SJCRH30 (cell line): ENCODE measurements around the gene GPC3. TPM values are rescaled to one million over a fixed set of nuclear protein-coding genes. Genes with fewer than 3 reads are reported as not detected.
"Not testable (repeated sequence)": the region's sequence is repeated elsewhere in the genome, so short reads cannot be mapped to it uniquely, and the experiment has no call there.

ENCODE experiments used
- DNase-seq, 2 experiments: peaks; one replicate each; pipeline ENCODE4 v3.0.0-alpha.2; 2015 to 2020
- H3K27ac ChIP-seq: fragments of 250-450 bp; sonication (Bioruptor Pico); 2 replicates; pipeline ENCODE4 v1.5.1; 2020; ENCODE audit warnings: mild to moderate bottlenecking, moderate library complexity
- H3K27me3 ChIP-seq: fragments of 250-450 bp; sonication (Bioruptor Pico); 2 replicates; pipeline ENCODE4 v1.5.1; 2020; ENCODE audit warnings: mild to moderate bottlenecking, moderate library complexity
- H3K36me3 ChIP-seq: fragments of 250-450 bp; sonication (Bioruptor Pico); 2 replicates; pipeline ENCODE4 v1.5.1; 2020; ENCODE audit warnings: mild to moderate bottlenecking, moderate library complexity
- H3K4me1 ChIP-seq: fragments of 250-450 bp; sonication (Bioruptor Pico); 2 replicates; pipeline ENCODE4 v1.5.1; 2020; ENCODE audit warnings: mild to moderate bottlenecking, moderate library complexity
- H3K4me3 ChIP-seq: fragments of 250-450 bp; sonication (Bioruptor Pico); 2 replicates; pipeline ENCODE4 v1.5.1; 2020; ENCODE audit warnings: mild to moderate bottlenecking, moderate library complexity
- H3K9me3 ChIP-seq: fragments of 250-450 bp; sonication (Bioruptor Pico); replicated peaks from 2 replicates; pipeline ENCODE4 v1.5.1; 2020; ENCODE audit warnings: mild to moderate bottlenecking, moderate library complexity
- total RNA-seq: library from RNA; depleted of rRNA; stranded (reverse); fragments of >200 nt; shearing (Covaris generic); gene quantifications from 2 replicates; pipeline ENCODE4 v1.2.3, GENCODE V29; 2014

The GPC3 gene
- total RNA-seq, 1 experiment from 2014 or later, result 27.6 TPM

GRCh38 chrX:134006484-134007161 is 21.2 kb upstream of the GPC3 start:
- peaks cover 4% of the 10 kb centered on the region; the same call in 1 of the 2 replicates for H3K4me1 ChIP-seq
- DNase-seq, result no peak

GRCh38 chrX:134004084-134004483 is 18.7 kb upstream of the GPC3 start:
- H3K27ac ChIP-seq, result no peak overlapping the region
- peaks cover 13% of the 10 kb centered on the region; the same call in 1 of the 2 replicates for H3K4me1 ChIP-seq
- no peaks in the 10 kb centered on the region for H3K9me3 ChIP-seq
- H3K27me3 ChIP-seq, result no peaks in the 10 kb centered on the region
- no peak for DNase-seq
- H3K4me3 ChIP-seq, result no peak overlapping the region
- H3K36me3 ChIP-seq, result no peaks in the 10 kb centered on the region

More at GRCh38 chrX:134006484-134007161, 21.2 kb upstream of the GPC3 start:
- Histone ChIP-seq H3K4me3 (no peak overlapping the region), H3K27me3 (no peaks in the 10 kb centered on the region), H3K36me3 (no peaks in the 10 kb centered on the region), H3K27ac (no peak overlapping the region), H3K9me3 (no peaks in the 10 kb centered on the region)

GRCh38 chrX:134002921-134003615 is 17.7 kb upstream of the GPC3 start:
- Histone ChIP-seq H3K9me3 (no peaks in the 10 kb centered on the region), H3K27ac (no peak overlapping the region), H3K4me3 (no peak overlapping the region), H3K4me1 (peaks cover 13% of the 10 kb centered on the region; the same call in 1 of the 2 replicates), H3K36me3 (no peaks in the 10 kb centered on the region), H3K27me3 (no peaks in the 10 kb centered on the region)
- DNase-seq, result no peak

- Histone ChIP-seq H3K9me3 (no peaks in the 10 kb centered on the region), H3K27me3 (no peaks in the 10 kb centered on the region), H3K36me3 (no peaks in the 10 kb centered on the region), H3K27ac (no peak overlapping the region; the same call in 1 of the 2 replicates), H3K4me3 (peak overlapping the region; percentile 8; the same call in 1 of the 2 replicates), H3K4me1 (peaks cover 13% of the 10 kb centered on the region; the same call in 1 of the 2 replicates)
- DNase-seq, result peak in 1 of 2 experiments; percentile 54
Measured at GRCh38 chrX:134000260-134001245, 15.2 kb upstream of the GPC3 start.

GRCh38 chrX:133999031-133999705 is 13.8 kb upstream of the GPC3 start:
- peak overlapping the region; percentile 46 for H3K4me3 ChIP-seq
- no peaks in the 10 kb centered on the region for H3K9me3 ChIP-seq
- H3K27me3 ChIP-seq, result no peaks in the 10 kb centered on the region
- peaks cover 13% of the 10 kb centered on the region; the same call in 1 of the 2 replicates for H3K4me1 ChIP-seq
- H3K36me3 ChIP-seq, result no peaks in the 10 kb centered on the region
- peak overlapping the region; percentile 69 for H3K27ac ChIP-seq
- peak; percentile 37 to 62 for DNase-seq

GRCh38 chrX:133995759-133996158 is 10.4 kb upstream of the GPC3 start:
- Histone ChIP-seq H3K4me1 (peaks cover 10% of the 10 kb centered on the region; the same call in 1 of the 2 replicates), H3K4me3 (no peak overlapping the region), H3K27me3 (no peaks in the 10 kb centered on the region), H3K27ac (no peak overlapping the region), H3K9me3 (no peaks in the 10 kb centered on the region), H3K36me3 (no peaks in the 10 kb centered on the region)
- DNase-seq, result no peak

- no peak overlapping the region for H3K27ac ChIP-seq
- DNase-seq, result no peak
- peaks cover 10% of the 10 kb centered on the region; the same call in 1 of the 2 replicates for H3K4me1 ChIP-seq
- H3K9me3 ChIP-seq, result no peaks in the 10 kb centered on the region
- H3K36me3 ChIP-seq, result no peaks in the 10 kb centered on the region
- H3K4me3 ChIP-seq, result no peak overlapping the region
- no peaks in the 10 kb centered on the region for H3K27me3 ChIP-seq
Measured at GRCh38 chrX:133994576-133994975, 9.2 kb upstream of the GPC3 start.

GRCh38 chrX:133992882-133993281 is 7.5 kb upstream of the GPC3 start:
- H3K4me1 ChIP-seq, result peaks cover 19% of the 10 kb centered on the region
- no peak overlapping the region for H3K27ac ChIP-seq
- no peak overlapping the region for H3K4me3 ChIP-seq
- no peaks in the 10 kb centered on the region for H3K36me3 ChIP-seq
- H3K27me3 ChIP-seq, result no peaks in the 10 kb centered on the region
- no peak for DNase-seq
- no peaks in the 10 kb centered on the region for H3K9me3 ChIP-seq

GRCh38 chrX:133991814-133992213 is 6.4 kb upstream of the GPC3 start:
- no peaks in the 10 kb centered on the region for H3K27me3 ChIP-seq
- H3K4me3 ChIP-seq, result no peak overlapping the region
- H3K36me3 ChIP-seq, result no peaks in the 10 kb centered on the region
- no peaks in the 10 kb centered on the region for H3K9me3 ChIP-seq
- H3K4me1 ChIP-seq, result peaks cover 19% of the 10 kb centered on the region
- DNase-seq, result no peak
- no peak overlapping the region for H3K27ac ChIP-seq

- H3K4me3 ChIP-seq, H3K27ac ChIP-seq, H3K36me3 ChIP-seq, H3K27me3 ChIP-seq, DNase-seq, H3K9me3 ChIP-seq: not testable (repeated sequence)
- H3K4me1 ChIP-seq, result peaks cover 19% of the 10 kb centered on the region
Measured at GRCh38 chrX:133991057-133991456, 5.7 kb upstream of the GPC3 start.

- Histone ChIP-seq H3K27me3 (no peaks in the 10 kb centered on the region), H3K9me3 (no peaks in the 10 kb centered on the region), H3K27ac (peak overlapping the region; percentile 81)
Measured at GRCh38 chrX:133989993-133990392, 4.6 kb upstream of the GPC3 start.

GRCh38 chrX:133989490-133989889 is 4.1 kb upstream of the GPC3 start:
- Histone ChIP-seq H3K36me3 (no peaks in the 10 kb centered on the region), H3K4me1 (peaks cover 19% of the 10 kb centered on the region), H3K27me3 (no peaks in the 10 kb centered on the region), H3K27ac (peak overlapping the region; percentile 81), H3K4me3 (peak overlapping the region; percentile 21; the same call in 1 of the 2 replicates), H3K9me3 (no peaks in the 10 kb centered on the region)
- peak; percentile 43 to 64 for DNase-seq

More at GRCh38 chrX:133989993-133990392, 4.6 kb upstream of the GPC3 start:
- peak overlapping the region; percentile 21; the same call in 1 of the 2 replicates for H3K4me3 ChIP-seq
- peaks cover 19% of the 10 kb centered on the region for H3K4me1 ChIP-seq
- peak; percentile 28 to 35 for DNase-seq
- H3K36me3 ChIP-seq, result no peaks in the 10 kb centered on the region

- H3K4me1 ChIP-seq, result peaks cover 19% of the 10 kb centered on the region
- no peak overlapping the region for H3K27ac ChIP-seq
- no peak overlapping the region for H3K4me3 ChIP-seq
- no peak for DNase-seq
- no peaks in the 10 kb centered on the region for H3K36me3 ChIP-seq
- no peaks in the 10 kb centered on the region for H3K9me3 ChIP-seq
- no peaks in the 10 kb centered on the region for H3K27me3 ChIP-seq
Measured at GRCh38 chrX:133988010-133988409, 2.6 kb upstream of the GPC3 start.

GRCh38 chrX:133987188-133987587 is 1.8 kb upstream of the GPC3 start:
- Histone ChIP-seq H3K36me3 (no peaks in the 10 kb centered on the region), H3K4me1 (peaks cover 19% of the 10 kb centered on the region), H3K9me3 (no peaks in the 10 kb centered on the region), H3K27me3 (no peaks in the 10 kb centered on the region), H3K27ac (no peak overlapping the region), H3K4me3 (no peak overlapping the region)
- DNase-seq, result no peak
